ENCODE measurements around the gene TSC22D1.
"Not testable (repeated sequence)": the region's sequence is repeated elsewhere in the genome, so short reads cannot be mapped to it uniquely, and the experiment has no call there.

The TSC22D1 gene

DNA sequence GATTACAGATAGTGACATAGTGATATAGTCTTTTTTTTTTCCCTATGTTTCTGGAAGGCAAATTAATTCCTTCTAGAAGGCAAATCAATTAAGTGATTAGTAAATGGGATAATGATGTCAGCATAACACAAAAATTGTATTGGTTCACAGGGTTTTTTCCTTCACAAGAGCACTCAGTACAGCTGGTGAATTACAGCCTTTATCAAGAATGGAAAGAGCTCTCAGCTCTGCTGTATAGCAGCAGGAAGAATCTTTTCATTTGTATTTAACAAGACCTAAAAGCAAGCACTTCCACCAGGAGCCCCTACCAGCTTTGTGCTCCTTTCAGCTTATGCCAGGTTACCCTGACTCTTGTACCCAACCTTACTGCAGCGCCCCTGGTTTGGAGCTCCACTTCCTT is 111.7 kb downstream of the TSC22D1 start:
- in situ Hi-C loops (cut with HindIII; ENCODE audit: low sequenced_read_pairs): no loop called here
- H3K4me3 ChIP-seq (ENCODE audit: low read depth, low read length): no peak overlapping the region

DNA sequence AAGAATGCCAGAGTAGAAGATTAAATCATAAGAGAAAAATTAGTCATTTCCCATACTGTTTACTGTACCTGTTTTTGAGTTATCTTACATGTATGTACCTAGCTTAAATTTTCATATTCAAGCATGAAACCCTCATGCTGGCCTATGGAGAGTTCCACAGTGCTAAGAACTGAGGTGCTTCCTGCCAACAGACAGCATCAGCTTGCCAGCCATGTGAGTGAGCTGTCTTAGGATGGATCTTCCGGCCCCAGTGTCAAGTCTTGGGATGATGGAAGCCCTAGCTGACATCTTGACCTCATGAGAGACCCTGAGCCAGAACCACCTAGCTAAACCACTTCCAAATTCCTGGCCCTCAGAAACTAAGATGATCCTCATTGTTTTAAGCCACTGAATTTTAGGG is 112.4 kb downstream of the TSC22D1 start:
- TF ChIP-seq, protein P1, sequence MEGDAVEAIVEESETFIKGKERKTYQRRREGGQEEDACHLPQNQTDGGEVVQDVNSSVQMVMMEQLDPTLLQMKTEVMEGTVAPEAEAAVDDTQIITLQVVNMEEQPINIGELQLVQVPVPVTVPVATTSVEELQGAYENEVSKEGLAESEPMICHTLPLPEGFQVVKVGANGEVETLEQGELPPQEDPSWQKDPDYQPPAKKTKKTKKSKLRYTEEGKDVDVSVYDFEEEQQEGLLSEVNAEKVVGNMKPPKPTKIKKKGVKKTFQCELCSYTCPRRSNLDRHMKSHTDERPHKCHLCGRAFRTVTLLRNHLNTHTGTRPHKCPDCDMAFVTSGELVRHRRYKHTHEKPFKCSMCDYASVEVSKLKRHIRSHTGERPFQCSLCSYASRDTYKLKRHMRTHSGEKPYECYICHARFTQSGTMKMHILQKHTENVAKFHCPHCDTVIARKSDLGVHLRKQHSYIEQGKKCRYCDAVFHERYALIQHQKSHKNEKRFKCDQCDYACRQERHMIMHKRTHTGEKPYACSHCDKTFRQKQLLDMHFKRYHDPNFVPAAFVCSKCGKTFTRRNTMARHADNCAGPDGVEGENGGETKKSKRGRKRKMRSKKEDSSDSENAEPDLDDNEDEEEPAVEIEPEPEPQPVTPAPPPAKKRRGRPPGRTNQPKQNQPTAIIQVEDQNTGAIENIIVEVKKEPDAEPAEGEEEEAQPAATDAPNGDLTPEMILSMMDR (IDR thresholded peaks at IDR 0.05; ENCODE audit: low read depth, low read length, missing control alignments): no peak
- in situ Hi-C loops (cut with HindIII; ENCODE audit: low sequenced_read_pairs): no loop called here
- DNase-seq (ENCODE audit: low read depth): no peak
- no peak overlapping the region for H3K4me3 ChIP-seq (ENCODE audit: low read depth, low read length)

More for the DNA sequence above, 111.7 kb downstream of the TSC22D1 start:
- DNase-seq (ENCODE audit: low read depth): no peak
- TF ChIP-seq, protein P1 (IDR thresholded peaks at IDR 0.05; ENCODE audit: low read depth, low read length, missing control alignments): no peak

DNA sequence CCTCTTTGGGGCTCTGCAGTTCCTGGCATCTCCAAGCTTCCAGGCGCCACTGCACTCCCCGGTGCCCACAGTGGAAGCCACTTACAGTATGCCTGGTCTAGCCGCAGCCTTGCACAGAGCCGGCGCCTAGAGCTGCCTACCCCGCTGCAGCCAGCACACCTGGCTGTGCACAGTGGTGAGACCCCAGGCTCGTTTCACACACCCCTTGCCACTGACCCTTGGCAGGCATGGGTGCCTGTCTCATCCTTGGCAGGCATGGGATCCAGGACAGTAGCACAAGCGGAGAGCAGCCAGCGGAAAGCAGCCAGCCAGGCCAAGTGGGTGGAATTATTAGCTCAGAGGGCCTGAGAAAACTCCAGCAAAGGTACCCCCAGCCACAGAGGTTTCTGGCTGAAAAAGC is 116.5 kb downstream of the TSC22D1 start:
- no peak for DNase-seq (ENCODE audit: low read depth)
- no peak overlapping the region for H3K4me3 ChIP-seq (ENCODE audit: low read depth, low read length)
- TF ChIP-seq, protein P1 (IDR thresholded peaks at IDR 0.05; ENCODE audit: low read depth, low read length, missing control alignments): no peak
- in situ Hi-C loops (cut with HindIII; ENCODE audit: low sequenced_read_pairs): no loop called here

DNA sequence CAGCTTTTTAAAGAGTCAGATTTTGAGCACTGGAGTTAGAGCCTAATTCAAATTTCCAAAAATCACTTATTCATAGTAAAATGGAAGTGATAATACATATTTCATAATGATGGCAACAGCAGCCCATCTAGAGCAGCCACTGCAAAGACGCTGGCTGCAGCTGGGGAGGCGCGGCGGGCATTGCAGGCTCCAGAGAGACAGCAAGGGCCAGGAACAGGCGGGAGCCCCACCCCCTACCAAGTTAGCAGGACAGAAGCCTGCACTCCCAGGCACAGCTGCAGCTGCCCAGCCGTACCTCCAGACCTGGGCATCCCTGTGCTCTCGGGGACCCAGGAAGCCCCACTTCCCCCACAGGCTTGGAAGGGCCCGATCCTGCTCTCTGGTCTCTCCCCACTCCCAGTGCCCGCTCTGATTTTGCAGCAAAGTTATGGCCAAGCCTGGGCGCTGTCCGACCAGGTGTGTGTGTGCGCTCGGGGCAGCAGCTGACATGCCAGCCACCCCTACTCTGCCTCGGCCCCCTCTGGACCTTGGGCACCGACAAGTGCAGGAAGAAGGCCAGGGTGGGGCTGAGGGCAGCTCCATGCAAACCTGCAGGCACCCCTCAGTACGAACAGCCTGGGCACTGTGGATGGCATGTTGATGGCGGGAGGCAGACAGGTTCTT is 117.7 kb downstream of the TSC22D1 start:
- TF ChIP-seq, protein P1 (IDR thresholded peaks at IDR 0.05; ENCODE audit: low read depth, low read length, missing control alignments): no peak
- in situ Hi-C loops (cut with HindIII; ENCODE audit: low sequenced_read_pairs): no loop called here
- no peak overlapping the region for H3K4me3 ChIP-seq (ENCODE audit: low read depth, low read length)

DNA sequence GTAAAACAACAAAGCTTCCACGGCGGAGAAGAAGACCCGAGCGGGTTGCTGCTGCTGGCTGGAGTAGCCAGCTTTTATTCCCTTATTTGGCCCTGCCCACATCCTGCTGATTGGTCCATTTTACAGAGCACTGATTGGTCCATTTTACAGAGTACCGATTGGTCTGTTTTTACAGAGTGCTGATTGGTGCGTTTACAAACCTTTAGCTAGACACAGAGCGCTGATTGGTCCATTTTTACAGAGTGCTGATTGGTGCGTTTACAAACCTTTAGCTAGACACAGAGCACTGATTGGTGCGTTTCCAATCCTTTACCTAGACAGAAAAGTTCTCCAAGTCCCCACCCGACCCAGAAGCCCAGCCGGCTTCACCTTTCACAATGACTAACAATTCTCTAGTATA is 119.9 kb downstream of the TSC22D1 start:
- DNase-seq (ENCODE audit: low read depth); in situ Hi-C loops (cut with HindIII; ENCODE audit: low sequenced_read_pairs); H3K4me3 ChIP-seq (ENCODE audit: low read depth, low read length): not testable (repeated sequence)

More for the DNA sequence above, 117.7 kb downstream of the TSC22D1 start:
- DNase-seq (ENCODE audit: low read depth): no peak

DNA sequence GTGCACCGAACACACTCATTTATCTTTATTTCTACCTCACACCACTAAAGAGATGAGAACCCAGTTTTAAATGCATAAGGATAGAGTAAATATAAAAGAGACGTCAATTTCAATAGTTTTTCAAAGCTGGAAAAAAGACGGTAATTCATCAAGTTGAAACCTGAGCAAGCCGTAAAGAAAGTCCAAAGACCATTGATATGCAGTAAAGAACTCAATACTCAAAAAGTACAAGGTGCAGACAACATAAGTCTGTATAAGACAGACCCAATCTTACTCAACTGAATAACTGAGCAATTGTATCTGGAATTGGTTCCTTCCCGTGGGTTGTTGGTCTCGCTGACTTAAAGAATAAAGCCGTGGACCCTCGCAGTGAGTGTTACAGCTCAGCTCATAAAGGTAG is 120.4 kb downstream of the TSC22D1 start:
- TF ChIP-seq, protein P1 (IDR thresholded peaks at IDR 0.05; ENCODE audit: low read depth, low read length, missing control alignments): no peak
- H3K4me3 ChIP-seq (ENCODE audit: low read depth, low read length): no peak overlapping the region
- no peak for DNase-seq (ENCODE audit: low read depth)
- in situ Hi-C loops (cut with HindIII; ENCODE audit: low sequenced_read_pairs): no loop called here

DNA sequence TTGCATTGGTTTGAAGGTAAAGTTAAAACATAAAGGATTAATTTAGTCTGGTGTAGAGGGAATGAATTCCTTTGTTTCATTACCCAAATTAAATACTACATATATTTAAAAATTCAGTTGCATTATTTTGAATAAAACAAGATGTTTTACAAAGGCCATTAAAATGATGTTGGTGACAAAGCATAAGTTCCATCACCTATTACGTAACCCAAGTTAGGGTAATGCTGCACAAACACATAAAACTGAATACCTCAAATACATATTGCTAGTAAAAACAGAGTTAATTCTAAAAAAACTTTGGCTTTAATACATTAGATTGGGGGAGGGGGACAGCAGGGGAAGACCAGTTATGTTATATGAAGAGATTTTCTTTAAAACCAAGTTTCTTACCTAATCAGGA is 122.2 kb downstream of the TSC22D1 start:
- H3K4me3 ChIP-seq (ENCODE audit: low read depth, low read length): no peak overlapping the region
- in situ Hi-C loops (cut with HindIII; ENCODE audit: low sequenced_read_pairs): loop anchor here (5.0 kb wide), 1 partner anchor 552 kb away; no protein-coding TSS in a partner anchor
- TF ChIP-seq, protein P1 (IDR thresholded peaks at IDR 0.05; ENCODE audit: low read depth, low read length, missing control alignments): no peak
- DNase-seq (ENCODE audit: low read depth): no peak

Measured in astrocyte of the cerebellum (primary cell).